Endothelial cell of umbilical vein (primary cell): Measurements from ENCODE around the gene NR3C1.

Source experiments
- CTCF ChIP-seq, 2 donors: IDR thresholded peaks; 1 replicate in 1 of 2; 2 replicates in 1 of 2; pipeline ENCODE4 v1.5.1; 2011; ENCODE audit warnings: low read length in 2 of 2, mild to moderate bottlenecking in 2 of 2, moderate library complexity in 2 of 2, control low read depth in 1 of 2, inconsistent platforms in 1 of 2, low read depth in 1 of 2; ENCODE audit not compliant: insufficient read depth in 1 of 2; ENCODE audit errors: extremely low read depth in 1 of 2
- EZH2 ChIP-seq: IDR thresholded peaks from 2 replicates; pipeline ENCODE4 v1.6.1; 2012; ENCODE audit warnings: borderline replicate concordance, low read depth, mild to moderate bottlenecking, moderate library complexity, low read length, inconsistent platforms; ENCODE audit not compliant: severe bottlenecking
- FOS ChIP-seq: IDR thresholded peaks from 2 replicates; pipeline ENCODE4 v1.6.1; 2011; ENCODE audit warnings: mild to moderate bottlenecking, low read length, moderate library complexity, borderline replicate concordance; ENCODE audit not compliant: insufficient read depth
- GATA2 ChIP-seq: IDR thresholded peaks from 2 replicates; pipeline ENCODE4 v1.7.0; 2011; ENCODE audit warnings: low read depth, mild to moderate bottlenecking, moderate library complexity, mixed read lengths, low read length; ENCODE audit not compliant: insufficient read length, insufficient read depth
- JUN ChIP-seq: IDR thresholded peaks from 2 replicates; pipeline ENCODE4 v1.6.1; 2011; ENCODE audit warnings: borderline replicate concordance, low read depth; ENCODE audit not compliant: insufficient read length, insufficient read depth
- MAX ChIP-seq: IDR thresholded peaks from 2 replicates; pipeline ENCODE4 v1.6.1; 2011; ENCODE audit not compliant: insufficient read depth, insufficient read length
- MYC ChIP-seq: IDR thresholded peaks from one replicate; pipeline ENCODE4 v1.6.1; 2011; ENCODE audit warnings: mild to moderate bottlenecking, low read depth, low read length
- POLR2A ChIP-seq: IDR thresholded peaks from 2 replicates; pipeline ENCODE4 v1.6.1; 2012; ENCODE audit warnings: low read depth, mild to moderate bottlenecking, control low read depth, low read length
- POLR2AphosphoS5 ChIP-seq: IDR thresholded peaks from 2 replicates; pipeline ENCODE4 v1.6.1; 2012; ENCODE audit warnings: low read depth, mild to moderate bottlenecking, control low read depth, low read length, moderate library complexity; ENCODE audit not compliant: insufficient read depth

- TF ChIP-seq CTCF (IDR thresholded peaks at IDR 0.05; ENCODE audit: extremely low read depth in 1 of 2, insufficient read depth in 1 of 2, low read depth in 1 of 2, low read length in 2 of 2) (no peak), EZH2 (no peak), POLR2AphosphoS5 (no peak), POLR2A (no peak), JUN (no peak), MAX (no peak), MYC (no peak), GATA2 (no peak), FOS (no peak)
Observed at GRCh38 chr5:143254819-143255218, 148.7 kb downstream of the NR3C1 start.
